HCT116 (cell line): ENCODE measurements around the gene KLF3. TPM values are rescaled to one million over a fixed set of nuclear protein-coding genes. Genes with fewer than 3 reads are reported as not detected.

Experiments
- ATAC-seq: fragments of 200-7000 bp; cut with Tn5 transposase; 2 replicates; pipeline ENCODE4 v1.9.1; 2020; ENCODE audit warnings: mild to moderate bottlenecking, moderate library complexity
- BruUV-seq: library from RNA; stranded (reverse); fragments of 400-500 nt; replicated peaks from 2 replicates; lab custom pipeline; 2021; lab: Mats Ljungman, UMichigan
- CTCF ChIA-PET: fragments of 300-600 bp; sonication (Branson Sonifier 250); formaldehyde crosslinking; loops from one replicate; lab custom pipeline; 2021; ENCODE audit warnings: antibody characterized with exemption; lab: Charles Lee
- POLR2A ChIA-PET: fragments of 300-600, 350-600 bp; sonication (Branson Sonifier 250); formaldehyde crosslinking; loops from one replicate; lab custom pipeline; 2021; ENCODE audit warnings: antibody characterized with exemption; lab: Charles Lee
- RAD21 ChIA-PET, 2 experiments: fragments of 300-600 bp; sonication (Branson Sonifier 250); formaldehyde crosslinking; loops; one replicate each; lab custom pipeline; 2023; ENCODE audit warnings: low total read pairs in 2 of 2; ENCODE audit not compliant: uncharacterized antibody in 2 of 2, unreplicated experiment in 2 of 2, low non-redundant PET in 1 of 2; lab: Charles Lee
- DNase-seq: peaks from one replicate; pipeline ENCODE4 v3.0.0-alpha.2; 2010; ENCODE audit warnings: low read depth, low spot score
- H2AFZ ChIP-seq: fragments of 200-600 bp; shearing (Covaris generic), sonication (generic); 2 replicates; pipeline ENCODE4 v1.6.1; 2017; ENCODE audit warnings: low read depth, mixed run types, mixed read lengths, antibody characterized with exemption, low read length; ENCODE audit not compliant: poor library complexity, severe bottlenecking
- H3K27ac ChIP-seq: 2 replicates; pipeline ENCODE4 v1.5.1; 2012; ENCODE audit warnings: low read depth, low read length
- H3K27me3 ChIP-seq: fragments of 200-600 bp; sonication (generic); 2 replicates; pipeline ENCODE4 v1.6.1; 2016; ENCODE audit warnings: mixed run types, low read length, mixed read lengths; ENCODE audit not compliant: insufficient read depth
- H3K36me3 ChIP-seq, 2 experiments: fragments of 200-500 bp in 1 of 2; fragments of 200-600 bp in 1 of 2; sonication (Bioruptor generic) in 1 of 2; sonication (generic) in 1 of 2; 2 replicates each; pipeline versions ENCODE4 v1.5.1 to v1.6.1; 2014 to 2016; ENCODE audit warnings: low read length in 2 of 2, inconsistent platforms in 1 of 2, mixed read lengths in 1 of 2, mixed run types in 1 of 2; ENCODE audit not compliant: insufficient read depth in 2 of 2, control insufficient read depth in 1 of 2
- H3K4me1 ChIP-seq, 2 experiments: fragments of 200-600 bp in 1 of 2; sonication (generic) in 1 of 2; 2 replicates each; pipeline versions ENCODE4 v1.5.1 to v1.6.1; 2012 to 2017; ENCODE audit warnings: low read length in 2 of 2, inconsistent platforms in 1 of 2, mild to moderate bottlenecking in 1 of 2, mixed read lengths in 1 of 2, mixed run types in 1 of 2, moderate library complexity in 1 of 2; ENCODE audit not compliant: insufficient read depth in 2 of 2, control insufficient read depth in 1 of 2
- H3K4me2 ChIP-seq: fragments of 200-600 bp; sonication (generic); 2 replicates; pipeline ENCODE4 v1.6.1; 2017; ENCODE audit warnings: mixed run types, low read length, mixed read lengths
- H3K4me3 ChIP-seq, 2 experiments: fragments of 200-600 bp in 1 of 2; sonication (generic) in 1 of 2; replicated peaks in 1 of 2; 2 replicates each; pipeline ENCODE4 v1.5.1; 2011 to 2016; ENCODE audit warnings: low read length in 2 of 2, control low read depth in 1 of 2, low read depth in 1 of 2, mild to moderate bottlenecking in 1 of 2, mixed read lengths in 1 of 2, mixed run types in 1 of 2
- H3K79me2 ChIP-seq: fragments of 200-600 bp; sonication (generic); 2 replicates; pipeline ENCODE4 v1.6.1; 2017; ENCODE audit warnings: mild to moderate bottlenecking, mixed run types, low read length, moderate library complexity, mixed read lengths; ENCODE audit not compliant: insufficient read depth
- H3K9ac ChIP-seq: fragments of 200-600 bp; sonication (generic); 2 replicates; pipeline ENCODE4 v1.6.1; 2016; ENCODE audit warnings: low read length, mixed read lengths
- H3K9me2 ChIP-seq: fragments of 200-600 bp; sonication (generic), shearing (Covaris generic); 2 replicates; pipeline ENCODE4 v1.6.1; 2017; ENCODE audit warnings: mixed run types, mild to moderate bottlenecking, moderate library complexity; ENCODE audit not compliant: insufficient read depth
- H3K9me3 ChIP-seq, 2 experiments: fragments of 200-500 bp in 1 of 2; fragments of 200-600 bp in 1 of 2; sonication (Bioruptor generic) in 1 of 2; sonication (generic) in 1 of 2; 2 replicates each; pipeline ENCODE4 v1.6.1; 2014 to 2017; ENCODE audit warnings: low read length in 2 of 2, mixed read lengths in 2 of 2, inconsistent platforms in 1 of 2, low read depth in 1 of 2, mild to moderate bottlenecking in 1 of 2, mixed run types in 1 of 2, moderate library complexity in 1 of 2; ENCODE audit not compliant: control insufficient read depth in 1 of 2, insufficient read depth in 1 of 2
- H4K20me1 ChIP-seq: fragments of 200-600 bp; sonication (generic), shearing (Covaris generic); 2 replicates; pipeline ENCODE4 v1.6.1; 2017; ENCODE audit warnings: mixed run types, mild to moderate bottlenecking, moderate library complexity; ENCODE audit not compliant: insufficient read depth
- CBX3 ChIP-seq: IDR thresholded peaks from 2 replicates; pipeline ENCODE4 v1.6.1; 2012; ENCODE audit warnings: low read depth
- CEBPB ChIP-seq: IDR thresholded peaks from 2 replicates; pipeline ENCODE4 v1.6.1; 2012; ENCODE audit warnings: low read depth
- EGR1 ChIP-seq: IDR thresholded peaks from 2 replicates; pipeline ENCODE4 v1.6.1; 2012; ENCODE audit warnings: low read depth
- ELF1 ChIP-seq: IDR thresholded peaks from 2 replicates; pipeline ENCODE4 v1.6.1; 2012; ENCODE audit warnings: low read depth, borderline replicate concordance
- EZH2 ChIP-seq: fragments of 200-600 bp; sonication (generic); IDR thresholded peaks from 2 replicates; pipeline ENCODE4 v1.6.1; 2017; ENCODE audit warnings: antibody characterized with exemption, mixed run types
- JUND ChIP-seq: IDR thresholded peaks from 2 replicates; pipeline ENCODE4 v1.6.1; 2012
- POLR2A ChIP-seq: IDR thresholded peaks from 2 replicates; pipeline ENCODE4 v1.7.0; 2011; ENCODE audit warnings: borderline replicate concordance; ENCODE audit not compliant: insufficient read depth, insufficient read length; ENCODE audit errors: extremely low read depth
- POLR2AphosphoS5 ChIP-seq: IDR thresholded peaks from 2 replicates; pipeline ENCODE4 v1.6.1; 2011; ENCODE audit warnings: mild to moderate bottlenecking, low read depth, low read length, moderate library complexity
- RAD21 ChIP-seq: IDR thresholded peaks from 2 replicates; pipeline ENCODE4 v1.6.1; 2012; ENCODE audit warnings: low read depth, mild to moderate bottlenecking
- SIN3A ChIP-seq: IDR thresholded peaks from 2 replicates; pipeline ENCODE4 v1.6.1; 2012; ENCODE audit warnings: low read depth
- SP1 ChIP-seq: IDR thresholded peaks from 2 replicates; pipeline ENCODE4 v1.6.1; 2012; ENCODE audit warnings: low read depth
- SRF ChIP-seq: IDR thresholded peaks from 2 replicates; pipeline ENCODE4 v1.6.1; 2012; ENCODE audit warnings: low read depth
- ZFX ChIP-seq: fragments of 450-650 bp; IDR thresholded peaks from 2 replicates; pipeline ENCODE4 v1.6.1; 2017
- intact Hi-C: fragments of 100-400 bp; cut with micrococcal nuclease; formaldehyde crosslinking; loops from 2 replicates; pipeline ENCODE4 v1.10.0; 2022
- total RNA-seq: library from RNA; stranded (reverse); gene quantifications from one replicate; pipeline ENCODE4 v1.2.1, GENCODE V29; 2021; ENCODE audit not compliant: unreplicated experiment
- TF ChIP-seq, protein P1 (sequence below): IDR thresholded peaks from 2 replicates; pipeline ENCODE4 v1.6.1; 2012
- TF ChIP-seq, protein P2 (sequence below), 3 experiments: fragments of 200-600 bp in 1 of 3; sonication (generic) in 1 of 3; IDR thresholded peaks in 2 of 3; conservative IDR thresholded peaks in 1 of 3; 2 replicates each; pipeline ENCODE4 v1.5.1; 2012 to 2017; ENCODE audit warnings: low read depth in 2 of 3, low read length in 2 of 3, antibody characterized with exemption in 1 of 3, borderline replicate concordance in 1 of 3, control low read depth in 1 of 3, mild to moderate bottlenecking in 1 of 3, mixed read lengths in 1 of 3, mixed run types in 1 of 3, moderate library complexity in 1 of 3; ENCODE audit not compliant: insufficient read depth in 1 of 3
- TF ChIP-seq, protein P3 (sequence below): IDR thresholded peaks from 2 replicates; pipeline ENCODE4 v1.6.1; 2012; ENCODE audit warnings: low read depth
- TF ChIP-seq, protein P4 (sequence below): IDR thresholded peaks from 2 replicates; pipeline ENCODE4 v1.6.1; 2011; ENCODE audit warnings: mild to moderate bottlenecking, low read length, moderate library complexity; ENCODE audit not compliant: insufficient replicate concordance; ENCODE audit errors: extremely low read depth
- TF ChIP-seq, protein P5 (sequence below): IDR thresholded peaks from 2 replicates; pipeline ENCODE4 v1.6.1; 2012

The KLF3 gene
- total RNA-seq, 1 experiment from 2014 or later: 44.2 TPM

DNA sequence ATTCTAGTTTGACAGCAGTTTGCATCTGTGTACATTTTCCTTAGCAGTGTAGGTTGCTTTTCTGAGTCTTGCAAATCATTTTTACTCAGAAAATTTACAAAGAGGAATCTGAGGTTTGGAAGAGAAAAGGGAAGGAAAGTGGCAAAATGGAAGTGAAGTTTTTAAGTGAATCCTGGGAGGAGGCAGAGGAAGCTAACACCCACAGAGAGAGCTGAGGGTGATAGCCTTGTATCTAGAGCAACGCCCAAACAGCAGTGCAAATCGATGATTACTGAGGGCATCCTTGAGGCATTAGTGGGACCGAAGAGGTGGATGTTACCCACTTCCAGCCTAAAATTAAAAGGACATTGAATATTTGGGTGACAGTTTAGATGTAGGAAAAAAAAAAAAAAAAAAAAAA is 31.8 kb downstream of the KLF3 start:
- no TSS peak for BruUV-seq
- peaks cover 30 to 49% of the 10 kb centered on the region in 2 experiments; a peak in 3 of 4 replicates for H3K36me3 ChIP-seq

More for the DNA sequence above, 31.8 kb downstream of the KLF3 start:
- intact Hi-C loops: no loop called here
- ChIA-PET CTCF (no interaction called here), POLR2A (no interaction called here), RAD21 (no interaction called here)
- DNase-seq (no peak), ATAC-seq (no peak)
- H3K4me3 ChIP-seq: no peak overlapping the region
- H3K27me3 ChIP-seq: no peaks in the 10 kb centered on the region
- no peaks in the 10 kb centered on the region for H3K9me2 ChIP-seq
- no peaks in the 10 kb centered on the region for H4K20me1 ChIP-seq
- H3K27ac ChIP-seq: no peak overlapping the region
- TF ChIP-seq ELF1: no peak
- TF ChIP-seq, protein P1, sequence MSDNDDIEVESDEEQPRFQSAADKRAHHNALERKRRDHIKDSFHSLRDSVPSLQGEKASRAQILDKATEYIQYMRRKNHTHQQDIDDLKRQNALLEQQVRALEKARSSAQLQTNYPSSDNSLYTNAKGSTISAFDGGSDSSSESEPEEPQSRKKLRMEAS: no peak
- TF ChIP-seq SIN3A: no peak
- TF ChIP-seq, protein P2, sequence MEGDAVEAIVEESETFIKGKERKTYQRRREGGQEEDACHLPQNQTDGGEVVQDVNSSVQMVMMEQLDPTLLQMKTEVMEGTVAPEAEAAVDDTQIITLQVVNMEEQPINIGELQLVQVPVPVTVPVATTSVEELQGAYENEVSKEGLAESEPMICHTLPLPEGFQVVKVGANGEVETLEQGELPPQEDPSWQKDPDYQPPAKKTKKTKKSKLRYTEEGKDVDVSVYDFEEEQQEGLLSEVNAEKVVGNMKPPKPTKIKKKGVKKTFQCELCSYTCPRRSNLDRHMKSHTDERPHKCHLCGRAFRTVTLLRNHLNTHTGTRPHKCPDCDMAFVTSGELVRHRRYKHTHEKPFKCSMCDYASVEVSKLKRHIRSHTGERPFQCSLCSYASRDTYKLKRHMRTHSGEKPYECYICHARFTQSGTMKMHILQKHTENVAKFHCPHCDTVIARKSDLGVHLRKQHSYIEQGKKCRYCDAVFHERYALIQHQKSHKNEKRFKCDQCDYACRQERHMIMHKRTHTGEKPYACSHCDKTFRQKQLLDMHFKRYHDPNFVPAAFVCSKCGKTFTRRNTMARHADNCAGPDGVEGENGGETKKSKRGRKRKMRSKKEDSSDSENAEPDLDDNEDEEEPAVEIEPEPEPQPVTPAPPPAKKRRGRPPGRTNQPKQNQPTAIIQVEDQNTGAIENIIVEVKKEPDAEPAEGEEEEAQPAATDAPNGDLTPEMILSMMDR (IDR thresholded peaks at IDR 0.05 in 2 of 3, conservative IDR thresholded peaks at IDR 0.05 in 1 of 3; ENCODE audit: borderline replicate concordance in 1 of 3, insufficient read depth in 1 of 3, low read depth in 2 of 3, low read length in 2 of 3): no peak
- TF ChIP-seq POLR2AphosphoS5: no peak
- TF ChIP-seq POLR2A: no peak
- TF ChIP-seq JUND: no peak
- TF ChIP-seq SRF: no peak
- TF ChIP-seq ZFX: no peak
- no peak for TF ChIP-seq EGR1
- TF ChIP-seq RAD21: no peak
- TF ChIP-seq CEBPB: no peak
- no peak for TF ChIP-seq CBX3
- no peak for TF ChIP-seq SP1
- TF ChIP-seq EZH2: no peak
- TF ChIP-seq, protein P3, sequence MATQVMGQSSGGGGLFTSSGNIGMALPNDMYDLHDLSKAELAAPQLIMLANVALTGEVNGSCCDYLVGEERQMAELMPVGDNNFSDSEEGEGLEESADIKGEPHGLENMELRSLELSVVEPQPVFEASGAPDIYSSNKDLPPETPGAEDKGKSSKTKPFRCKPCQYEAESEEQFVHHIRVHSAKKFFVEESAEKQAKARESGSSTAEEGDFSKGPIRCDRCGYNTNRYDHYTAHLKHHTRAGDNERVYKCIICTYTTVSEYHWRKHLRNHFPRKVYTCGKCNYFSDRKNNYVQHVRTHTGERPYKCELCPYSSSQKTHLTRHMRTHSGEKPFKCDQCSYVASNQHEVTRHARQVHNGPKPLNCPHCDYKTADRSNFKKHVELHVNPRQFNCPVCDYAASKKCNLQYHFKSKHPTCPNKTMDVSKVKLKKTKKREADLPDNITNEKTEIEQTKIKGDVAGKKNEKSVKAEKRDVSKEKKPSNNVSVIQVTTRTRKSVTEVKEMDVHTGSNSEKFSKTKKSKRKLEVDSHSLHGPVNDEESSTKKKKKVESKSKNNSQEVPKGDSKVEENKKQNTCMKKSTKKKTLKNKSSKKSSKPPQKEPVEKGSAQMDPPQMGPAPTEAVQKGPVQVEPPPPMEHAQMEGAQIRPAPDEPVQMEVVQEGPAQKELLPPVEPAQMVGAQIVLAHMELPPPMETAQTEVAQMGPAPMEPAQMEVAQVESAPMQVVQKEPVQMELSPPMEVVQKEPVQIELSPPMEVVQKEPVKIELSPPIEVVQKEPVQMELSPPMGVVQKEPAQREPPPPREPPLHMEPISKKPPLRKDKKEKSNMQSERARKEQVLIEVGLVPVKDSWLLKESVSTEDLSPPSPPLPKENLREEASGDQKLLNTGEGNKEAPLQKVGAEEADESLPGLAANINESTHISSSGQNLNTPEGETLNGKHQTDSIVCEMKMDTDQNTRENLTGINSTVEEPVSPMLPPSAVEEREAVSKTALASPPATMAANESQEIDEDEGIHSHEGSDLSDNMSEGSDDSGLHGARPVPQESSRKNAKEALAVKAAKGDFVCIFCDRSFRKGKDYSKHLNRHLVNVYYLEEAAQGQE: no peak
- TF ChIP-seq, protein P4, sequence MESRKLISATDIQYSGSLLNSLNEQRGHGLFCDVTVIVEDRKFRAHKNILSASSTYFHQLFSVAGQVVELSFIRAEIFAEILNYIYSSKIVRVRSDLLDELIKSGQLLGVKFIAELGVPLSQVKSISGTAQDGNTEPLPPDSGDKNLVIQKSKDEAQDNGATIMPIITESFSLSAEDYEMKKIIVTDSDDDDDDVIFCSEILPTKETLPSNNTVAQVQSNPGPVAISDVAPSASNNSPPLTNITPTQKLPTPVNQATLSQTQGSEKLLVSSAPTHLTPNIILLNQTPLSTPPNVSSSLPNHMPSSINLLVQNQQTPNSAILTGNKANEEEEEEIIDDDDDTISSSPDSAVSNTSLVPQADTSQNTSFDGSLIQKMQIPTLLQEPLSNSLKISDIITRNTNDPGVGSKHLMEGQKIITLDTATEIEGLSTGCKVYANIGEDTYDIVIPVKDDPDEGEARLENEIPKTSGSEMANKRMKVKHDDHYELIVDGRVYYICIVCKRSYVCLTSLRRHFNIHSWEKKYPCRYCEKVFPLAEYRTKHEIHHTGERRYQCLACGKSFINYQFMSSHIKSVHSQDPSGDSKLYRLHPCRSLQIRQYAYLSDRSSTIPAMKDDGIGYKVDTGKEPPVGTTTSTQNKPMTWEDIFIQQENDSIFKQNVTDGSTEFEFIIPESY: no peak
- TF ChIP-seq, protein P5, sequence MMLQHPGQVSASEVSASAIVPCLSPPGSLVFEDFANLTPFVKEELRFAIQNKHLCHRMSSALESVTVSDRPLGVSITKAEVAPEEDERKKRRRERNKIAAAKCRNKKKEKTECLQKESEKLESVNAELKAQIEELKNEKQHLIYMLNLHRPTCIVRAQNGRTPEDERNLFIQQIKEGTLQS: no peak
- H3K4me2 ChIP-seq: no peak overlapping the region
- H3K9me3 ChIP-seq: no peaks in the 10 kb centered on the region
- no peaks in the 10 kb centered on the region for H3K79me2 ChIP-seq
- no peak overlapping the region for H2AFZ ChIP-seq
- H3K4me1 ChIP-seq: no peaks in the 10 kb centered on the region
- no peak overlapping the region for H3K9ac ChIP-seq
